ENCODE measurements around the gene SNRNP25.

DNA sequence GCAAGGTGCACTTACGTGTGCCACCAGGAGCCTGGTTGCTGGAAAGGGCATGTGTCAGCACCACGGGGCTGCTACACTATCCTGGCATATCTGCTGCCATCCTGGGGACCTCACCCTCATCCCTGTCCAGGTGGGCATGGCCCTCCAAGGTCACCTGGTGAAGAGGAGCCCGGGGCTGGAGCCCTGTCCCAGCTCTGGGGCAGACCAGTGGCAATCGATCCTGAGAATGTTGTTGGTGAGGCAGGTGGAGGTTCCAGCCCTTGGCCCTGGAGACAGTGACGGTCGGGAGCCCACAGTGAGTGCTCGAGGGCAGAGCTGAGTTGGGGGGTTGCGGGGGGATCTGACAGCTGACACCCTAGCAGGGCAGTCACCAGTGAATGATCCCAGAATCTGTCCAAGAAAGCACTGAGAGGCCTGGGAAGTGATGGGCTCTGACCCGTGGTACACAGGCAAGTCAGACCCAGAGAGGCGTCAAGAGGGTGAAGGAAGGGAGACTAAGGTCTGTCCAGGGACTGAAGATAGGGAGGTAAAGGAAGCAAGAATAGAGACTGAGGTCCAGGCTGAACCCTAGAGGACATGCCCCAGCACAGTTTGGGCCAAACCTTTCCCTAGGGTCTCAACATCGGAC is 17.8 kb upstream of the SNRNP25 start:
- TF ChIP-seq, protein P1, sequence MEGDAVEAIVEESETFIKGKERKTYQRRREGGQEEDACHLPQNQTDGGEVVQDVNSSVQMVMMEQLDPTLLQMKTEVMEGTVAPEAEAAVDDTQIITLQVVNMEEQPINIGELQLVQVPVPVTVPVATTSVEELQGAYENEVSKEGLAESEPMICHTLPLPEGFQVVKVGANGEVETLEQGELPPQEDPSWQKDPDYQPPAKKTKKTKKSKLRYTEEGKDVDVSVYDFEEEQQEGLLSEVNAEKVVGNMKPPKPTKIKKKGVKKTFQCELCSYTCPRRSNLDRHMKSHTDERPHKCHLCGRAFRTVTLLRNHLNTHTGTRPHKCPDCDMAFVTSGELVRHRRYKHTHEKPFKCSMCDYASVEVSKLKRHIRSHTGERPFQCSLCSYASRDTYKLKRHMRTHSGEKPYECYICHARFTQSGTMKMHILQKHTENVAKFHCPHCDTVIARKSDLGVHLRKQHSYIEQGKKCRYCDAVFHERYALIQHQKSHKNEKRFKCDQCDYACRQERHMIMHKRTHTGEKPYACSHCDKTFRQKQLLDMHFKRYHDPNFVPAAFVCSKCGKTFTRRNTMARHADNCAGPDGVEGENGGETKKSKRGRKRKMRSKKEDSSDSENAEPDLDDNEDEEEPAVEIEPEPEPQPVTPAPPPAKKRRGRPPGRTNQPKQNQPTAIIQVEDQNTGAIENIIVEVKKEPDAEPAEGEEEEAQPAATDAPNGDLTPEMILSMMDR (IDR thresholded peaks at IDR 0.05; ENCODE audit: low read length) = no peak
- TF ChIP-seq EZH2 (optimal IDR thresholded peaks at IDR 0.05; ENCODE audit: low read depth, low read length) (no peak), EZH2phosphoT487 (IDR thresholded peaks at IDR 0.05; ENCODE audit: low read length) (no peak)
